ENCODE measurements around the gene DMD. TPM values are rescaled to one million over a fixed set of nuclear protein-coding genes. Genes with fewer than 3 reads are reported as not detected.

Gene DMD
- total RNA-seq, 1 experiment from 2014 or later, result 25.3 TPM

GRCh38 chrX:32269866-32270265 is 941.5 kb downstream of the DMD start:
- Histone ChIP-seq H3K27me3 (ENCODE audit: insufficient read depth, low read depth) (no peaks in the 10 kb centered on the region), H3K27ac (no peak overlapping the region), H3K4me2 (no peak overlapping the region), H3K36me3 (ENCODE audit: low read depth) (no peaks in the 10 kb centered on the region), H3K79me2 (ENCODE audit: low read depth) (no peaks in the 10 kb centered on the region), H3F3A (ENCODE audit: insufficient read depth, low read depth) (no peaks in the 10 kb centered on the region), H3K4me3 (no peak overlapping the region), H3K4me1 (replicated peaks; ENCODE audit: insufficient read depth) (no peaks in the 10 kb centered on the region), H3K9me2 (ENCODE audit: insufficient read depth) (no peaks in the 10 kb centered on the region), H2AFZ (no peak overlapping the region), H4K20me1 (ENCODE audit: insufficient read depth) (no peaks in the 10 kb centered on the region), H3K9me3 (ENCODE audit: insufficient read depth, low read depth) (no peaks in the 10 kb centered on the region)
- no peak for DNase-seq
- intact Hi-C loops (cut with micrococcal nuclease; ENCODE audit: unreplicated experiment), result no loop called here
- BruUV-seq (replicated peaks), result no TSS peak
- TF ChIP-seq EZH2 (IDR thresholded peaks at IDR 0.05; ENCODE audit: low read depth) (no peak), CTCF (conservative IDR thresholded peaks at IDR 0.05) (no peak)
- ChIA-PET CTCF (no interaction called here), POLR2A (ENCODE audit: unreplicated experiment) (no interaction called here)

GRCh38 chrX:32268207-32268606 is 943.1 kb downstream of the DMD start:
- Histone ChIP-seq H3K79me2 (ENCODE audit: low read depth) (no peaks in the 10 kb centered on the region), H3K4me1 (replicated peaks; ENCODE audit: insufficient read depth) (no peaks in the 10 kb centered on the region), H3K9me3 (ENCODE audit: insufficient read depth, low read depth) (no peaks in the 10 kb centered on the region), H3K36me3 (ENCODE audit: low read depth) (no peaks in the 10 kb centered on the region), H3K9me2 (ENCODE audit: insufficient read depth) (no peaks in the 10 kb centered on the region), H4K20me1 (ENCODE audit: insufficient read depth) (no peaks in the 10 kb centered on the region), H3K4me3 (no peak overlapping the region), H3K27me3 (ENCODE audit: insufficient read depth, low read depth) (no peaks in the 10 kb centered on the region), H2AFZ (no peak overlapping the region), H3K4me2 (no peak overlapping the region), H3K27ac (no peak overlapping the region), H3F3A (ENCODE audit: insufficient read depth, low read depth) (no peaks in the 10 kb centered on the region)
- POLR2A ChIA-PET (ENCODE audit: unreplicated experiment), result no interaction called here
- intact Hi-C loops (cut with micrococcal nuclease; ENCODE audit: unreplicated experiment), result no loop called here
- no TSS peak for BruUV-seq (replicated peaks)
- DNase-seq, result no peak
- CTCF ChIA-PET, result no interaction called here
- TF ChIP-seq CTCF (conservative IDR thresholded peaks at IDR 0.05) (no peak), EZH2 (IDR thresholded peaks at IDR 0.05; ENCODE audit: low read depth) (no peak)

- DNase-seq, result no peak
- no peak overlapping the region for H3K4me2 ChIP-seq
- no peaks in the 10 kb centered on the region for H3F3A ChIP-seq (ENCODE audit: insufficient read depth, low read depth)
- no peaks in the 10 kb centered on the region for H3K4me1 ChIP-seq (replicated peaks; ENCODE audit: insufficient read depth)
- no peaks in the 10 kb centered on the region for H3K79me2 ChIP-seq (ENCODE audit: low read depth)
- intact Hi-C loops (cut with micrococcal nuclease; ENCODE audit: unreplicated experiment), result no loop called here
- CTCF ChIA-PET, result no interaction called here
- H3K4me3 ChIP-seq, result no peak overlapping the region
- no peaks in the 10 kb centered on the region for H3K36me3 ChIP-seq (ENCODE audit: low read depth)
- H2AFZ ChIP-seq, result no peak overlapping the region
- no peak for TF ChIP-seq CTCF (conservative IDR thresholded peaks at IDR 0.05)
- no peak for TF ChIP-seq EZH2 (IDR thresholded peaks at IDR 0.05; ENCODE audit: low read depth)
- no peaks in the 10 kb centered on the region for H3K27me3 ChIP-seq (ENCODE audit: insufficient read depth, low read depth)
- H3K9me3 ChIP-seq (ENCODE audit: insufficient read depth, low read depth), result no peaks in the 10 kb centered on the region
- no peaks in the 10 kb centered on the region for H3K9me2 ChIP-seq (ENCODE audit: insufficient read depth)
- no peak overlapping the region for H3K27ac ChIP-seq
- BruUV-seq (replicated peaks), result no TSS peak
- no peaks in the 10 kb centered on the region for H4K20me1 ChIP-seq (ENCODE audit: insufficient read depth)
- POLR2A ChIA-PET (ENCODE audit: unreplicated experiment), result no interaction called here
Observed at GRCh38 chrX:32267796-32268195, 943.6 kb downstream of the DMD start.
